ENCODE measurements around the gene CBY1.

The CBY1 gene

GRCh38 chr22:38704654-38705234 is 48.3 kb downstream of the CBY1 start:
- no CpG with 5 or more reads among the region's 10 CpGs for WGBS (ENCODE audit: extremely low coverage, insufficient coverage, insufficient read length)
- Histone ChIP-seq H2BK5ac (ENCODE audit: low read depth, low read length, poor library complexity) (no peak overlapping the region), H4K12ac (ENCODE audit: low read depth, low read length) (no peak overlapping the region), H3K9ac (ENCODE audit: low read length) (no peak overlapping the region), H4K8ac (ENCODE audit: low read depth, low read length) (no peak overlapping the region), H3K23ac (ENCODE audit: low read length) (no peak overlapping the region), H2BK120ac (ENCODE audit: insufficient read depth, low read length, poor library complexity) (no peak overlapping the region), H3K27me3 (ENCODE audit: insufficient read depth, low read length) (no peaks in the 10 kb centered on the region), H3K14ac (ENCODE audit: low read length) (no peak overlapping the region), H3K4me3 (ENCODE audit: low read depth, low read length) (no peak overlapping the region), H4K91ac (ENCODE audit: low read depth, low read length) (no peak overlapping the region), H3K79me2 (ENCODE audit: control insufficient read depth, insufficient read depth, low read length, poor library complexity) (peaks cover 17% of the 10 kb centered on the region), H3K4me2 (ENCODE audit: low read length) (peak overlapping the region; percentile 58), H3K79me1 (ENCODE audit: low read length) (peaks cover 23% of the 10 kb centered on the region), H3K4ac (ENCODE audit: low read depth, low read length) (no peak overlapping the region), H3K36me3 (ENCODE audit: control insufficient read depth in 1 of 2, insufficient read depth in 2 of 2, low read length in 2 of 2) (no peaks in the 10 kb centered on the region), H3K27ac (ENCODE audit: low read depth, low read length) (no peak overlapping the region), H3K4me1 (ENCODE audit: control insufficient read depth in 1 of 2, insufficient read depth in 2 of 2, low read length in 2 of 2) (peaks cover 4 to 9% of the 10 kb centered on the region in 2 experiments), H2BK12ac (ENCODE audit: low read length) (no peak overlapping the region), H2AFZ (ENCODE audit: insufficient read depth, low read length, poor library complexity) (no peak overlapping the region), H3K9me3 (ENCODE audit: insufficient read depth, low read depth, low read length) (no peaks in the 10 kb centered on the region), H3K18ac (ENCODE audit: low read length) (no peak overlapping the region), H2AK5ac (ENCODE audit: low read length) (no peak overlapping the region)
- DNase-seq, result no peak

GRCh38 chr22:38705235-38706100 is 49.0 kb downstream of the CBY1 start, which contains the start of gene GTPBP1:
TSS of gene GTPBP1 (plus strand) at chr22:38705944. CDS start at chr22:38705956, 12 bp downstream.
- DNase-seq, result peak; percentile 100
- Histone ChIP-seq H3K9ac (ENCODE audit: low read length) (peak within 1 kb of the TSS; percentile 96), H2BK5ac (ENCODE audit: low read depth, low read length, poor library complexity) (peak within 1 kb of the TSS; percentile 42), H3K27me3 (ENCODE audit: insufficient read depth, low read length) (no peaks in the 10 kb centered on the region), H3K23ac (ENCODE audit: low read length) (peak within 1 kb of the TSS; percentile 27), H3K36me3 (ENCODE audit: control insufficient read depth in 1 of 2, insufficient read depth in 2 of 2, low read length in 2 of 2) (no peaks in the 10 kb centered on the region), H3K79me1 (ENCODE audit: low read length) (peaks cover 18% of the 10 kb centered on the region), H2AFZ (ENCODE audit: insufficient read depth, low read length, poor library complexity) (peak within 1 kb of the TSS; percentile 47), H2AK5ac (ENCODE audit: low read length) (no peak within 1 kb of the TSS), H3K4me2 (ENCODE audit: low read length) (peak within 1 kb of the TSS; percentile 98), H3K14ac (ENCODE audit: low read length) (peak within 1 kb of the TSS; percentile 81), H3K4ac (ENCODE audit: low read depth, low read length) (peak within 1 kb of the TSS; percentile 67), H2BK12ac (ENCODE audit: low read length) (no peak within 1 kb of the TSS), H3K4me1 (ENCODE audit: control insufficient read depth in 1 of 2, insufficient read depth in 2 of 2, low read length in 2 of 2) (peaks cover 3 to 9% of the 10 kb centered on the region in 2 experiments), H3K9me3 (ENCODE audit: insufficient read depth, low read depth, low read length) (no peaks in the 10 kb centered on the region), H3K18ac (ENCODE audit: low read length) (peak within 1 kb of the TSS; percentile 48), H2BK120ac (ENCODE audit: insufficient read depth, low read length, poor library complexity) (peak within 1 kb of the TSS; percentile 8), H4K12ac (ENCODE audit: low read depth, low read length) (peak within 1 kb of the TSS; percentile 17), H3K79me2 (ENCODE audit: control insufficient read depth, insufficient read depth, low read length, poor library complexity) (peaks cover 13% of the 10 kb centered on the region), H4K8ac (ENCODE audit: low read depth, low read length) (peak within 1 kb of the TSS; percentile 49), H3K4me3 (ENCODE audit: low read depth, low read length) (peak within 1 kb of the TSS; percentile 98), H4K91ac (ENCODE audit: low read depth, low read length) (peak within 1 kb of the TSS; percentile 59), H3K27ac (ENCODE audit: low read depth, low read length) (peak within 1 kb of the TSS; percentile 53)
- WGBS (ENCODE audit: extremely low coverage, insufficient coverage, insufficient read length), result no CpG with 5 or more reads among the region's 55 CpGs

GRCh38 chr22:38706101-38706900 is 49.9 kb downstream of the CBY1 start:
- H2BK120ac ChIP-seq (ENCODE audit: insufficient read depth, low read length, poor library complexity), result peak overlapping the region; percentile 8
- peak overlapping the region; percentile 98 for H3K4me2 ChIP-seq (ENCODE audit: low read length)
- H3K79me1 ChIP-seq (ENCODE audit: low read length), result peaks cover 11% of the 10 kb centered on the region
- peak overlapping the region; percentile 98 for H3K4me3 ChIP-seq (ENCODE audit: low read depth, low read length)
- DNase-seq, result peak in 1 of 2 donors; percentile 44
- no peak overlapping the region for H2BK12ac ChIP-seq (ENCODE audit: low read length)
- peak overlapping the region; percentile 17 for H4K12ac ChIP-seq (ENCODE audit: low read depth, low read length)
- H3K27ac ChIP-seq (ENCODE audit: low read depth, low read length), result peak overlapping the region; percentile 53
- H2BK5ac ChIP-seq (ENCODE audit: low read depth, low read length, poor library complexity), result peak overlapping the region; percentile 42
- H4K8ac ChIP-seq (ENCODE audit: low read depth, low read length), result peak overlapping the region; percentile 49
- peak overlapping the region; percentile 48 for H3K18ac ChIP-seq (ENCODE audit: low read length)
- H3K27me3 ChIP-seq (ENCODE audit: insufficient read depth, low read length), result no peaks in the 10 kb centered on the region
- no CpG with 5 or more reads among the region's 80 CpGs for WGBS (ENCODE audit: extremely low coverage, insufficient coverage, insufficient read length)
- peak overlapping the region; percentile 96 for H3K9ac ChIP-seq (ENCODE audit: low read length)
- H3K9me3 ChIP-seq (ENCODE audit: insufficient read depth, low read depth, low read length), result no peaks in the 10 kb centered on the region
- H3K4ac ChIP-seq (ENCODE audit: low read depth, low read length), result peak overlapping the region; percentile 67
- peak overlapping the region; percentile 47 for H2AFZ ChIP-seq (ENCODE audit: insufficient read depth, low read length, poor library complexity)
- peak overlapping the region; percentile 27 for H3K23ac ChIP-seq (ENCODE audit: low read length)
- H3K36me3 ChIP-seq (ENCODE audit: control insufficient read depth in 1 of 2, insufficient read depth in 2 of 2, low read length in 2 of 2), result no peaks in the 10 kb centered on the region
- peak overlapping the region; percentile 59 for H4K91ac ChIP-seq (ENCODE audit: low read depth, low read length)
- no peak overlapping the region for H2AK5ac ChIP-seq (ENCODE audit: low read length)
- H3K14ac ChIP-seq (ENCODE audit: low read length), result peak overlapping the region; percentile 81
- peaks cover 7% of the 10 kb centered on the region for H3K79me2 ChIP-seq (ENCODE audit: control insufficient read depth, insufficient read depth, low read length, poor library complexity)
- H3K4me1 ChIP-seq (ENCODE audit: control insufficient read depth in 1 of 2, insufficient read depth in 2 of 2, low read length in 2 of 2), result peaks cover 3 to 9% of the 10 kb centered on the region in 2 experiments

DNA sequence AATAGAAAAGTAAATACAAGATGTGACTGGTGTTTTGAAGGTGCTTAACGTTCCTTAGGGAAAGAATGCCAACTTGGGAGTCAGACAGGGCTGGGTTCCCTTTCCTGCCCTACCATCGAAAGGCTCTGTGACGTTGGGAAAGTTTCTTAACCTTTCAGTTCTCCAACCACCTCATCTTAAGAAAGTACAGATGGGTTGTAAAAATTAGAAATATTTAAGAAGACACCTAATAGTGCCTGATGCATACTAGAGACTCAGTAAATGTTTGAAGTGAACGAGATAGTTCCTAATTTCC is 50.4 kb downstream of the CBY1 start:
- peaks cover 6% of the 10 kb centered on the region for H3K79me1 ChIP-seq (ENCODE audit: low read length)
- no peak overlapping the region for H3K18ac ChIP-seq (ENCODE audit: low read length)
- H3K14ac ChIP-seq (ENCODE audit: low read length), result no peak overlapping the region
- H4K91ac ChIP-seq (ENCODE audit: low read depth, low read length), result no peak overlapping the region
- H3K79me2 ChIP-seq (ENCODE audit: control insufficient read depth, insufficient read depth, low read length, poor library complexity), result peaks cover 6% of the 10 kb centered on the region
- H3K9ac ChIP-seq (ENCODE audit: low read length), result peak overlapping the region; percentile 96
- no peak overlapping the region for H2BK5ac ChIP-seq (ENCODE audit: low read depth, low read length, poor library complexity)
- no peak overlapping the region for H4K8ac ChIP-seq (ENCODE audit: low read depth, low read length)
- H3K4ac ChIP-seq (ENCODE audit: low read depth, low read length), result peak overlapping the region; percentile 67
- H3K4me2 ChIP-seq (ENCODE audit: low read length), result peak overlapping the region; percentile 98
- H2AK5ac ChIP-seq (ENCODE audit: low read length), result no peak overlapping the region
- H2BK120ac ChIP-seq (ENCODE audit: insufficient read depth, low read length, poor library complexity), result no peak overlapping the region
- H3K27ac ChIP-seq (ENCODE audit: low read depth, low read length), result no peak overlapping the region
- no peaks in the 10 kb centered on the region for H3K27me3 ChIP-seq (ENCODE audit: insufficient read depth, low read length)
- H3K36me3 ChIP-seq (ENCODE audit: control insufficient read depth in 1 of 2, insufficient read depth in 2 of 2, low read length in 2 of 2), result no peaks in the 10 kb centered on the region
- no peaks in the 10 kb centered on the region for H3K9me3 ChIP-seq (ENCODE audit: insufficient read depth, low read depth, low read length)
- peaks cover 3 to 7% of the 10 kb centered on the region in 2 experiments for H3K4me1 ChIP-seq (ENCODE audit: control insufficient read depth in 1 of 2, insufficient read depth in 2 of 2, low read length in 2 of 2)
- no peak overlapping the region for H3K4me3 ChIP-seq (ENCODE audit: low read depth, low read length)
- no peak overlapping the region for H2AFZ ChIP-seq (ENCODE audit: insufficient read depth, low read length, poor library complexity)
- WGBS (ENCODE audit: extremely low coverage, insufficient coverage, insufficient read length), result no CpG with 5 or more reads among the region's 4 CpGs
- H2BK12ac ChIP-seq (ENCODE audit: low read length), result no peak overlapping the region
- DNase-seq, result peak in 1 of 2 donors; percentile 17
- H3K23ac ChIP-seq (ENCODE audit: low read length), result peak overlapping the region; percentile 27
- H4K12ac ChIP-seq (ENCODE audit: low read depth, low read length), result no peak overlapping the region

Data from trophoblast cell (in vitro differentiated cells and primary cell).